WI38 (cell line): ENCODE data around the gene GUCA2B.

Experiments
- H3K4me3 ChIP-seq: 2 replicates; pipeline ENCODE4 v1.5.1; 2011; ENCODE audit warnings: low read depth, mild to moderate bottlenecking, control low read depth, low read length
- TF ChIP-seq, protein P1 (sequence below): IDR thresholded peaks from 2 replicates; pipeline ENCODE4 v1.5.1; 2012; ENCODE audit warnings: low read depth, mild to moderate bottlenecking, control low read depth, low read length

GUCA2B gene

DNA sequence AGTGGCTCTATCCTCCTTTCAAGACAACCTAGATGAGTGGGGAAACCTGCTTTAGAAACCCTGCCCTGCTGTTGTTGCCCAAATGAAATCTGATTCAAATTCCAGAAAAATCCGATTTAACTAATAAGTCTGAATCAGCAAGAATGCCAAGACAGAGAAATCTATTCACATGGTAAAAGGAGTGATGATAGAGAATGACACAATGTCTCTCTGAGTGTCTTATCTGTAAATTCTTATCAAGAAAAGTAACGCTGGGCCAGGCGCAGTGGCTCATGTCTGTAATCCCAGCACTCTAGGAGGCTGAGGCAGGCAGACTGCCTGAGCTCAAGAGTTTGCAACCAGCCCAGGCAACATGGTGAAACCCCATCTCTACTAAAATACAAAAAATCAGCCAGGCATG lies 25.0 kb downstream of the GUCA2B start:
- no peak overlapping the region for H3K4me3 ChIP-seq
- TF ChIP-seq, protein P1, sequence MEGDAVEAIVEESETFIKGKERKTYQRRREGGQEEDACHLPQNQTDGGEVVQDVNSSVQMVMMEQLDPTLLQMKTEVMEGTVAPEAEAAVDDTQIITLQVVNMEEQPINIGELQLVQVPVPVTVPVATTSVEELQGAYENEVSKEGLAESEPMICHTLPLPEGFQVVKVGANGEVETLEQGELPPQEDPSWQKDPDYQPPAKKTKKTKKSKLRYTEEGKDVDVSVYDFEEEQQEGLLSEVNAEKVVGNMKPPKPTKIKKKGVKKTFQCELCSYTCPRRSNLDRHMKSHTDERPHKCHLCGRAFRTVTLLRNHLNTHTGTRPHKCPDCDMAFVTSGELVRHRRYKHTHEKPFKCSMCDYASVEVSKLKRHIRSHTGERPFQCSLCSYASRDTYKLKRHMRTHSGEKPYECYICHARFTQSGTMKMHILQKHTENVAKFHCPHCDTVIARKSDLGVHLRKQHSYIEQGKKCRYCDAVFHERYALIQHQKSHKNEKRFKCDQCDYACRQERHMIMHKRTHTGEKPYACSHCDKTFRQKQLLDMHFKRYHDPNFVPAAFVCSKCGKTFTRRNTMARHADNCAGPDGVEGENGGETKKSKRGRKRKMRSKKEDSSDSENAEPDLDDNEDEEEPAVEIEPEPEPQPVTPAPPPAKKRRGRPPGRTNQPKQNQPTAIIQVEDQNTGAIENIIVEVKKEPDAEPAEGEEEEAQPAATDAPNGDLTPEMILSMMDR: no peak

DNA sequence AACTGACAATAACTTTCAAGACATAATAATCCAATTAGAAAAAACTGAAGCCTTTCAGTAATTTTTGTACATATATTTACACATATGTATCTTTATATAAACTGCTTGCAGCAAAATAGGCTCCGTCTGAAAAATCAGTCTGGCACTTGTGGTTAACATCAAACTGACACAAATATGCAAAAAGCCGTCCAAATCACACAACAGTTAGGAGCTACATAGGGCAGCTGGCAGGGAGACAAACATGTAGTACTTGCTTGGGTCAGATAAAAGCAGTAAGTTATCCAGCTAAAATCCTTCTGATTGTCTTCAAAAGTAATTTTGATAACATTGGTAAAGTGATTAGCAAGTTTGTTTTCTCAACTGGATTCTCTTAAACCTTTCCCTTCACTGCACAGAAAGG lies 26.1 kb downstream of the GUCA2B start:
- no peak overlapping the region for H3K4me3 ChIP-seq
- TF ChIP-seq, protein P1: no peak

DNA sequence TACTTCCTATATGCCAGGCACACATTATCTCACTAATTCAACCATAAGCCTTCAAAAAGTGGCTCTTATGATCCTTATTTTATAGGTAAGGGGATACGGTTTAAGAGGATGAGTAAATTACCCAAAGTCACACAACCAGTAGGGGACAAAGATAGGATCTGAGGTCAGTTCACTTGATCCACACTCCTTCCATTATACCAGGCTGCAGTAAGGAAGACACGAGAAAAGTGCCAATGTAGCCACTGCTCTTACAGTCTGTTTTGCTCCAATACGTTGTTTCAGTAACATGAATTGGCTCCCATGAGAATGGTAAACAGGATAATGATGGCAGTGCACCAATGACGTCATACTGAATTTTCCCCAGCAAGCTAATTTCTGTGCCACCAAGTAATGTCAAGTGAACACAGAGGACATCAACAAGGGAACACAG lies 26.7 kb downstream of the GUCA2B start:
- TF ChIP-seq, protein P1: no peak
- no peak overlapping the region for H3K4me3 ChIP-seq

DNA sequence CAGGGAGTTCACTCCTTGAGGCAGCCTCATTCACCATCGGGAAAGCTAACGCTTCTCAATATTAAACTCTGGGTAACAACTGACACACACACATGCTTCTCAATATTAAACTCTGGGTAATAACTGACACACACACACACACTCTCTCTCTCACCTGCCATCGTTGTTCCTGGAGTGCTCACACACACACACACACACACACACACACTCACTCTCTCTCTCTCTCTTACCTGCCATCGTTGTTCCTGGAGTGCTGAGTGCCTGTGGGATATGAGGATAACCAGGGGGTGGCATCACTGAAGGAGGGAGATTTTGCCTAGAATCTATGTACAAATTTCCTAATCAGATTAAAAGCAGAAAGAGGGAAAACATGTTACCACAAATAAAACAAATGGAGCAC lies 28.5 kb downstream of the GUCA2B start:
- no peak overlapping the region for H3K4me3 ChIP-seq
- TF ChIP-seq, protein P1: no peak

DNA sequence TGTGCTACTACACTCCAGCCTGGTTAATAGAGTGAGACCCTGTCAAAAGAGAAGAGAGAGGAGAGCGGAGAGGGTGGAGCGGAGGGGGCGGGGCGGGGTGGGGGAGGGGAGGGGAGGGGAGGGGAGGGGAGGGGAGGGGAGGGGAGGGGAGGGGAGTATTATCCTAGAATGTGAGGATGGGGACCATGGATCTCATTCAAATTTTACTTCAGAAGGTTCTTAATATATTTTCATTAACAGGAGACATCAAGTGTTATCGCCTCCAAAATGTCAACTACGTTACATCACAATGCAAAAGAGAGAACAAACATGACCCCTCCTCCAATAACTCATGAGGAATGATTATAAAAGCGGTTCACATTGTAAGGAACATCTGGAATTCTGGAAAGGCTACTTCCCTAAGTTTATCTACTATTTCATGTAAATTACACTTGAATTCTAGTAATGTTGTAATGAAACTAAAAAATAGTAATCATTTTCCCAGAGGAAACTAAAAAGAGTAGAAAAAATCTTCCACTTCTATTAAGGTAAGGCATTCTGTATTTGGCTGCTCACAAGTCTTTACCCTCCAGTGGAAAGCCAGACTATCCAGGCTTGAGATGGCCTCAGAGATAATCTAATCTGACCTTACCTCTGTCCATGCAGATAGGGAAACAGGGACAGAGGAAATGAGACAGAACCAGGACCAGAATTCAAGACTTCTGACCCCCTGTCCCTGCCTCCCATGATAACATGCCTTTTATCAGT lies 30.2 kb downstream of the GUCA2B start:
- H3K4me3 ChIP-seq: no peak overlapping the region
- TF ChIP-seq, protein P1: no peak

DNA sequence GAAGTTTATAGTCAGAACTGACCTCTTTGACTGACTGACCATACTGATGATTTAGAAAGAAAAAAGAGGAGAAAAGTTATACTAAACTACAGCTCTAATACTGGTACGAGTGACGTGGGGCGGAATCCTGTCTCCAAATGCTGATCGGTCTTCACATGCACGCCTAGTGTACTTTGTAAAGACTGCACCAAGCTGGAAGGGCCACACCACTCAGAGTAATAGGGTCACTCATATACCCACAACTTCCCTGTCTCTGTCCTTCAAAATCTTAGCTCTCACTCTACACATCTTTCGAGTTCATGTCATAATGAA lies 30.7 kb downstream of the GUCA2B start:
- TF ChIP-seq, protein P1: no peak
- H3K4me3 ChIP-seq: no peak overlapping the region

DNA sequence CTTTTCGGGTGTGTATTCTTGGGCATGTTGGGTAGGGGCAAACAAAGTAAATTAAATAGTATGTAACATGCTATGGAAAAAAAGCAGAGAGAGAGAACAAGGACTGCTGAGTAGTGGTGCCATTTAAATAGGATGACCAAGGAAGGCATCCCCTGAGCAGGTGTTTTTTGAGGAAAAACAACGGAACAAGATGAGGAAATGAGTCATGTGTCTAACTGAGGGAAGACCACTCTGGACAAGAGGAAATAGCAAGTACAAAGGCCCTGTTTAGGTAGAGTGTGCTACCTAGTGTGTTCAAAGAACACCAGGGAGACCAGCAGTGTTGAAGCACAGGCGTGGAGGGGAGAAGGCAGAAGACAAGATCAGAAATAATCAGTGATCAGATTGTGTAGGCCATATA lies 31.4 kb downstream of the GUCA2B start:
- TF ChIP-seq, protein P1: no peak
- H3K4me3 ChIP-seq: no peak overlapping the region
